H1 (cell line): Measurements from ENCODE around the gene CNNM3. TPM values are rescaled to one million over a fixed set of nuclear protein-coding genes. Genes with fewer than 3 reads are reported as not detected.
A peak's percentile ranks its signal among the peaks of the same experiment; 100 is the strongest.

Source experiments
- CTCF ChIA-PET: fragments of 300-600 bp; sonication (Branson Sonifier 250); formaldehyde crosslinking; loops from one replicate; lab custom pipeline; 2021; ENCODE audit not compliant: partially characterized antibody; lab: Charles Lee
- POLR2A ChIA-PET: fragments of 300-600 bp; sonication (Branson Sonifier 250); formaldehyde crosslinking; loops from one replicate; lab custom pipeline; 2021; ENCODE audit warnings: inconsistent platforms; ENCODE audit not compliant: partially characterized antibody; lab: Charles Lee
- DNase-seq, 2 experiments: peaks; one replicate each; pipeline versions ENCODE4 v3.0.0 to v3.0.0-alpha.2; 2010 to 2022; ENCODE audit warnings: low spot score in 2 of 2, low read depth in 1 of 2, mixed read lengths in 1 of 2
- FAIRE-seq: peaks from 2 replicates; lab custom pipeline; 2011; peaks lifted over from hg19 to GRCh38; lab: Jason Lieb, UNC
- H2AFZ ChIP-seq: 2 replicates; pipeline ENCODE4 v1.8.1; 2012; ENCODE audit warnings: low read length, inconsistent platforms
- H2AK5ac ChIP-seq: 2 replicates; pipeline ENCODE4 v1.6.1; 2013; ENCODE audit warnings: low read depth, low read length
- H2BK120ac ChIP-seq: replicated peaks from 2 replicates; pipeline ENCODE3; 2013; ENCODE audit warnings: low read depth, low read length, inconsistent platforms
- H2BK12ac ChIP-seq: 2 replicates; pipeline ENCODE4 v1.6.1; 2013; ENCODE audit warnings: low read depth, low read length
- H2BK15ac ChIP-seq: 2 replicates; pipeline ENCODE4 v1.6.1; 2013; ENCODE audit warnings: low read length
- H2BK20ac ChIP-seq: 2 replicates; pipeline ENCODE4 v1.6.1; 2013; ENCODE audit warnings: low read length
- H2BK5ac ChIP-seq: 2 replicates; pipeline ENCODE4 v1.6.1; 2013; ENCODE audit warnings: low read depth, low read length
- H3K14ac ChIP-seq: 2 replicates; pipeline ENCODE4 v1.6.1; 2013; ENCODE audit warnings: inconsistent platforms; ENCODE audit not compliant: insufficient read length
- H3K18ac ChIP-seq: 2 replicates; pipeline ENCODE4 v1.6.1; 2013; ENCODE audit warnings: low read length; ENCODE audit errors: extremely low read depth
- H3K23ac ChIP-seq: 2 replicates; pipeline ENCODE4 v1.6.1; 2013; ENCODE audit warnings: inconsistent platforms; ENCODE audit not compliant: insufficient read length
- H3K23me2 ChIP-seq: 2 replicates; pipeline ENCODE4 v1.6.1; 2013; ENCODE audit warnings: low read depth, low read length
- H3K27ac ChIP-seq: 2 replicates; pipeline ENCODE4 v1.6.1; 2011; ENCODE audit warnings: low read depth, low read length, inconsistent platforms
- H3K27me3 ChIP-seq, 4 experiments: replicated peaks in 1 of 4; 1 replicate in 1 of 4; 2 replicates in 3 of 4; pipeline versions ENCODE4 v1.6.1 to v1.8.1; 2011 to 2013; ENCODE audit warnings: low read length in 3 of 4, mild to moderate bottlenecking in 3 of 4, inconsistent platforms in 2 of 4, mixed read lengths in 2 of 4, moderate library complexity in 1 of 4; ENCODE audit not compliant: control insufficient read depth in 3 of 4, insufficient read depth in 3 of 4; ENCODE audit errors: extremely low read depth in 1 of 4
- H3K36me3 ChIP-seq, 4 experiments: 2 replicates each; pipeline versions ENCODE4 v1.6.1 to v1.8.1; 2011 to 2013; ENCODE audit warnings: mild to moderate bottlenecking in 4 of 4, low read length in 3 of 4, moderate library complexity in 2 of 4, control low read depth in 1 of 4, inconsistent platforms in 1 of 4; ENCODE audit not compliant: insufficient read depth in 4 of 4, control insufficient read depth in 2 of 4
- H3K4ac ChIP-seq: replicated peaks from 2 replicates; pipeline ENCODE3; 2013; ENCODE audit warnings: low read length, low read depth, mixed read lengths, inconsistent platforms; ENCODE audit not compliant: insufficient read length
- H3K4me1 ChIP-seq, 4 experiments: replicated peaks in 1 of 4; 1 replicate in 1 of 4; 2 replicates in 3 of 4; pipeline versions ENCODE4 v1.6.1 to v1.8.1; 2011 to 2013; ENCODE audit warnings: low read length in 3 of 4, inconsistent platforms in 2 of 4, mixed read lengths in 1 of 4; ENCODE audit not compliant: insufficient read depth in 4 of 4, control insufficient read depth in 3 of 4
- H3K4me2 ChIP-seq, 2 experiments: 2 replicates each; pipeline versions ENCODE4 v1.6.1 to v1.8.1; 2011 to 2013; ENCODE audit warnings: low read depth in 2 of 2, low read length in 2 of 2, control low read depth in 1 of 2, inconsistent platforms in 1 of 2, mild to moderate bottlenecking in 1 of 2; ENCODE audit not compliant: insufficient read depth in 1 of 2
- H3K4me3 ChIP-seq, 4 experiments: fragments of 200-600, 300-600 bp in 1 of 4; sonication (generic), shearing (Covaris generic), sonication (Bioruptor Twin) in 1 of 4; 2 replicates each; pipeline versions ENCODE4 v1.5.1 to v1.8.1; 2011 to 2016; ENCODE audit warnings: low read length in 4 of 4, low read depth in 3 of 4, control low read depth in 2 of 4, inconsistent platforms in 2 of 4, mild to moderate bottlenecking in 2 of 4, mixed read lengths in 1 of 4, moderate library complexity in 1 of 4; ENCODE audit not compliant: insufficient read depth in 2 of 4; ENCODE audit errors: extremely low read depth in 1 of 4
- H3K56ac ChIP-seq: replicated peaks from 2 replicates; pipeline ENCODE3; 2013; ENCODE audit warnings: low read depth, mild to moderate bottlenecking, mixed read lengths, low read length, inconsistent platforms; ENCODE audit not compliant: insufficient read length
- H3K79me1 ChIP-seq: 2 replicates; pipeline ENCODE4 v1.6.1; 2013; ENCODE audit warnings: low read depth, low read length, control low read depth
- H3K79me2 ChIP-seq, 2 experiments: 2 replicates each; pipeline versions ENCODE4 v1.6.1 to v1.8.1; 2012 to 2013; ENCODE audit warnings: low read length in 2 of 2, mild to moderate bottlenecking in 2 of 2, inconsistent platforms in 1 of 2; ENCODE audit not compliant: insufficient read depth in 2 of 2, control insufficient read depth in 1 of 2
- H3K9ac ChIP-seq, 4 experiments: replicated peaks in 1 of 4; 1 replicate in 1 of 4; 2 replicates in 3 of 4; pipeline versions ENCODE4 v1.6.1 to v1.8.1; 2011 to 2013; ENCODE audit warnings: low read depth in 3 of 4, low read length in 3 of 4, control low read depth in 2 of 4, mild to moderate bottlenecking in 2 of 4, moderate library complexity in 2 of 4, inconsistent platforms in 1 of 4; ENCODE audit errors: extremely low read depth in 1 of 4
- H3K9me3 ChIP-seq, 2 experiments: 2 replicates each; pipeline versions ENCODE4 v1.6.1 to v1.8.1; 2012 to 2013; ENCODE audit warnings: mild to moderate bottlenecking in 2 of 2, moderate library complexity in 2 of 2, control low read depth in 1 of 2, inconsistent platforms in 1 of 2, low read depth in 1 of 2, low read length in 1 of 2, mixed read lengths in 1 of 2; ENCODE audit not compliant: insufficient read depth in 2 of 2
- H4K20me1 ChIP-seq, 2 experiments: replicated peaks in 1 of 2; 2 replicates each; pipeline versions ENCODE3 to v1.8.1; 2011 to 2013; ENCODE audit warnings: inconsistent platforms in 2 of 2, low read length in 2 of 2, mild to moderate bottlenecking in 1 of 2; ENCODE audit not compliant: insufficient read depth in 2 of 2, control insufficient read depth in 1 of 2
- H4K5ac ChIP-seq: 2 replicates; pipeline ENCODE4 v1.6.1; 2013; ENCODE audit warnings: low read length, low read depth, mixed read lengths, inconsistent platforms; ENCODE audit not compliant: insufficient read length
- H4K8ac ChIP-seq: 2 replicates; pipeline ENCODE4 v1.8.0; 2013; ENCODE audit warnings: mild to moderate bottlenecking, moderate library complexity, low read length, inconsistent platforms; ENCODE audit not compliant: insufficient read depth; ENCODE audit errors: extremely low read depth
- H4K91ac ChIP-seq: replicated peaks from 2 replicates; pipeline ENCODE3; 2013; ENCODE audit warnings: low read length, mixed read lengths, inconsistent platforms; ENCODE audit not compliant: insufficient read length
- CTBP2 ChIP-seq: IDR thresholded peaks from 2 replicates; pipeline ENCODE4 v1.7.0; 2011; ENCODE audit warnings: borderline replicate concordance, mild to moderate bottlenecking, moderate library complexity, mixed read lengths, low read length; ENCODE audit not compliant: insufficient read depth, insufficient read length
- CTCF ChIP-seq, 3 experiments: IDR thresholded peaks; 1 replicate in 2 of 3; 2 replicates in 1 of 3; pipeline versions ENCODE4 v1.5.1 to v1.6.1; 2011; ENCODE audit warnings: low read length in 3 of 3, mild to moderate bottlenecking in 3 of 3, inconsistent platforms in 2 of 3, low read depth in 1 of 3, moderate library complexity in 1 of 3; ENCODE audit not compliant: insufficient read depth in 1 of 3; ENCODE audit errors: control extremely low read depth in 1 of 3
- SAP30 ChIP-seq: fragments of 300-600 bp; sonication (generic); IDR thresholded peaks from 2 replicates; pipeline ENCODE4 v1.7.1; 2012; ENCODE audit warnings: low read length, moderate library complexity, mild to moderate bottlenecking, inconsistent platforms; ENCODE audit not compliant: insufficient read depth, insufficient replicate concordance
- SIRT6 ChIP-seq: IDR thresholded peaks from one replicate; pipeline ENCODE4 v1.7.1; 2012; ENCODE audit warnings: low read length, inconsistent platforms
- SP1 ChIP-seq: IDR thresholded peaks from 2 replicates; pipeline ENCODE4 v1.6.1; 2011; ENCODE audit warnings: low read depth, low read length
- SRF ChIP-seq: IDR thresholded peaks from 2 replicates; pipeline ENCODE4 v1.6.1; 2011; ENCODE audit warnings: mild to moderate bottlenecking, low read depth, low read length, moderate library complexity
- WGBS, 2 experiments: shearing (Covaris generic) in 1 of 2; methylation state at CpG; one replicate each; pipeline versions ENCODE4 v1.1.6 to v1.1.7; 2013 to 2015; ENCODE audit warnings: low lambda C conversion rate in 2 of 2, mixed read lengths in 2 of 2, inconsistent platforms in 1 of 2, low coverage in 1 of 2, missing lambda C conversion rate in 1 of 2; ENCODE audit not compliant: insufficient replicate concordance in 2 of 2, insufficient coverage in 1 of 2, insufficient read length in 1 of 2; ENCODE audit errors: extremely low coverage in 1 of 2, missing lambda C conversion rate in 1 of 2; 5-methylcytosine and 5-hydroxymethylcytosine counted together
- polyA plus RNA-seq, 7 experiments: library from polyadenylated mRNA; depleted of rRNA in 3 of 7; stranded (reverse) in 5 of 7; unstranded in 2 of 7; fragments of >200 nt in 5 of 7; fragments of 200-250 nt in 2 of 7; gene quantifications; 1 replicate in 5 of 7; 2 replicates in 1 of 7; 4 replicates in 1 of 7; pipeline versions ENCODE4 v1.2.1 to v1.2.3, GENCODE V29; 2011 to 2013; ENCODE audit warnings: missing spikeins in 2 of 7, mixed read lengths in 2 of 7
- total RNA-seq: library from RNA; stranded (reverse); fragmentation: NEBNext Ultra II Directional; extraction: Animal tissue kit (Norgen Biotek cat#: 25700); gene quantifications from 2 replicates; pipeline ENCODE4 v1.2.1, GENCODE V29; 2021

CNNM3 gene
- total and polyA plus RNA-seq, 2 of the 8 experiments (the other 6 are each of a cell fraction or from before 2014, with no cell fraction given) = 29.1 to 29.2 TPM

- peaks cover 0 to 22% (median 16%) of the 10 kb centered on the region in 4 experiments; a peak in 6 of 7 replicates for H3K4me1 ChIP-seq
These were observed 1.8 kb downstream of the CNNM3 start for GRCh38 chr2:96817882-96818281.

More at GRCh38 chr2:96817882-96818281, 1.8 kb downstream of the CNNM3 start:
- Histone ChIP-seq H3K23me2 (peaks cover 17% of the 10 kb centered on the region), H3K9me3 (no peaks in the 10 kb centered on the region), H3K27me3 (no peaks in the 10 kb centered on the region; a peak in 1 of 7 replicates), H2BK12ac (no peak overlapping the region), H2BK5ac (no peak overlapping the region), H3K56ac (no peak overlapping the region), H4K20me1 (peaks cover 18 to 33% of the 10 kb centered on the region in 2 experiments), H3K9ac (no peak overlapping the region), H3K4me2 (peak overlapping the region; percentile 98), H2AFZ (no peak overlapping the region), H2AK5ac (no peak overlapping the region), H4K5ac (no peak overlapping the region), H2BK20ac (no peak overlapping the region), H4K91ac (no peak overlapping the region), H3K27ac (no peak overlapping the region), H3K4me3 (peak overlapping the region; percentile 63 to 89 (median 72); a peak in 5 of 8 replicates), H2BK120ac (no peak overlapping the region), H3K14ac (no peak overlapping the region), H3K4ac (no peak overlapping the region), H3K23ac (no peak overlapping the region), H3K36me3 (peaks cover 0 to 11% (median 2%) of the 10 kb centered on the region in 4 experiments; a peak in 3 of 8 replicates), H4K8ac (no peak overlapping the region), H2BK15ac (no peak overlapping the region), H3K79me1 (peaks cover 29% of the 10 kb centered on the region), H3K79me2 (peaks cover 3 to 57% of the 10 kb centered on the region in 2 experiments; a peak in 3 of 4 replicates), H3K18ac (no peak overlapping the region)
- 91% methylated on average over 8 of the region's 8 CpGs; no CpG with 5 or more reads in 1 of the 2 experiments for WGBS, 2 experiments
- DNase-seq = no peak
- ChIA-PET CTCF (interaction anchor here (0.6 to 5.3 kb wide), 8 partner anchors 9 to 135 kb away, joined by 3 to 30 read pairs (median 4); no protein-coding TSS in a partner anchor), POLR2A (interaction anchor here (1.0 to 2.6 kb wide), 5 partner anchors 9 to 26 kb away, joined by 3 to 12 read pairs (median 4); partner anchors contain the start of gene ANKRD23)
- TF ChIP-seq CTBP2 (no peak), CTCF (IDR thresholded peaks at IDR 0.05; ENCODE audit: control extremely low read depth in 1 of 3, insufficient read depth in 1 of 3, low read depth in 1 of 3, low read length in 3 of 3) (no peak), SIRT6 (no peak), SAP30 (no peak), SRF (no peak), SP1 (no peak)
- FAIRE-seq = no peak
